Colonic mucosa (tissue), 4 donors: ENCODE results near the gene TBC1D3I. TPM values are rescaled to one million over a fixed set of nuclear protein-coding genes. Genes with fewer than 3 reads are reported as not detected.
"Not testable (repeated sequence)": the region's sequence is repeated elsewhere in the genome, so short reads cannot be mapped to it uniquely, and the experiment has no call there.

Experiments used
- DNase-seq: peaks from one replicate; pipeline ENCODE4 v3.0.0-alpha.2; 2020
- H3K27ac ChIP-seq: fragments of 200-600 bp; one replicate; pipeline ENCODE4 v1.8.0; 2021
- H3K27me3 ChIP-seq: fragments of 200-600 bp; one replicate; pipeline ENCODE4 v1.8.0; 2021
- H3K36me3 ChIP-seq: fragments of 200-600 bp; one replicate; pipeline ENCODE4 v1.8.0; 2021
- H3K4me1 ChIP-seq: fragments of 200-600 bp; one replicate; pipeline ENCODE4 v1.8.0; 2021; ENCODE audit warnings: mild to moderate bottlenecking
- H3K4me3 ChIP-seq: fragments of 200-600 bp; one replicate; pipeline ENCODE4 v1.8.0; 2021
- H3K9ac ChIP-seq, 2 donors: one replicate each; pipeline ENCODE4 v1.7.0; 2013; ENCODE audit warnings: control low read depth in 2 of 2, low read depth in 2 of 2, low read length in 2 of 2
- H3K9me3 ChIP-seq: fragments of 200-600 bp; one replicate; pipeline ENCODE4 v1.8.0; 2021
- intact Hi-C: fragments of 100-400 bp; cut with DNase I; formaldehyde crosslinking; loops from one replicate; pipeline ENCODE4 v1.14.1; 2022
- total RNA-seq, 2 donors: library from RNA; stranded (reverse); fragmentation: NEBNext Ultra II Directional in 1 of 2; extraction: Animal tissue kit (Norgen Biotek cat#: 25700) in 1 of 2; gene quantifications; one replicate each; pipeline ENCODE4 v1.2.1, GENCODE V29; 2021
- donor health status: healthy.
- donor health status: DM: no; HTN: no; CAD: no.
- donor health status: DM: no; HTN: no; CAD: no.

The TBC1D3I gene
- under 1 TPM; 0.37 to 0.88 TPM for total RNA-seq

- H3K4me3 ChIP-seq, H3K27ac ChIP-seq, intact Hi-C loops, H3K9ac ChIP-seq, H3K36me3 ChIP-seq, H3K27me3 ChIP-seq, DNase-seq, H3K4me1 ChIP-seq, H3K9me3 ChIP-seq: not testable (repeated sequence)
Measured at GRCh38 chr17:36264470-36264869, at the start of gene TBC1D3I. Gene TBC1D3I, minus strand, starts transcription at chr17:36264570. Its CDS starts 1,585 bp downstream, at chr17:36262985.

DNA sequence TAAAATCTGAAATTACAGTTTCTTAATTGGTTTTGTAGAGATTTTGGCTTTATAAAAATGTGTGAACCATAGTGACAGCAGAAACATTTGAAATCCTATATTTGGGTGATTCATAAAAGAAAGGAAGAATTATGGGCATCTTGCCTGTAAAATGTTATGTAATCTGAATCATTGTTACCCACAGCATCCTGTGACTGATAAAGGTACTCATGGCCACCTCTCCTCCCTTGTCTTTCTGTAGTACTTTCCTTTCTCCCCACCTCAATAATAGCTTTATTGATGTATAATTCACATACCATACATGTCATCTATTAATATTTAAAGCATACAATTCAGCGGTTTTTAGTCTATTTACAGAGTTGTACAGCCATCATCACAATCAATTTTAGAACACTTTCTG is 30.8 kb upstream of the TBC1D3I start:
- H3K36me3 ChIP-seq, H3K27me3 ChIP-seq, H3K27ac ChIP-seq, H3K4me3 ChIP-seq, H3K9me3 ChIP-seq, H3K9ac ChIP-seq, DNase-seq, H3K4me1 ChIP-seq, intact Hi-C loops: not testable (repeated sequence)

- H3K36me3 ChIP-seq, intact Hi-C loops: not testable (repeated sequence)
Measured at GRCh38 chr17:36289965-36290612, 25.7 kb upstream of the TBC1D3I start.

DNA sequence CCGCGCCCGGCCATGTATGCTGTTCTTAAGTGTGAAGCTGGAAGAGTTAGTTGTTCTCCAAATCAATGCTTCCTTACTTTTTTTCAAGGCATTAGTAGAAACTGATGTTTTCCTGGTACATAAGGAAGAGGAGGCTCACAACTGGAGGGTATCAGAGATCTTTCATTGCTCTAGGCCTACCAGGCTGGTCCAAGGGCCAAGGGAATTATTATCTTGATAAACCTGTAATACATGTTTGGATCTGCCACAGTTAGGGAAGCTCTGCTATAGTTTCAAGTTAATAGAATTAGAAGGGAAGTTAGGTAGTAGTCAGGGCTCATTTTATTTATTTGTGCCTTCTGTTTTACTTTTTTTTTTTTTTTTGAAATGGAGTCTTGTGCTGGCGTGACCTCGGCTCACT is 19.8 kb upstream of the TBC1D3I start:
- H3K36me3 ChIP-seq, H3K27ac ChIP-seq, H3K4me1 ChIP-seq, H3K9me3 ChIP-seq, H3K4me3 ChIP-seq, H3K27me3 ChIP-seq, DNase-seq, H3K9ac ChIP-seq, intact Hi-C loops: not testable (repeated sequence)

More at GRCh38 chr17:36289965-36290612, 25.7 kb upstream of the TBC1D3I start:
- not testable (repeated sequence) for H3K27me3 ChIP-seq, H3K4me3 ChIP-seq, H3K9me3 ChIP-seq, DNase-seq, H3K9ac ChIP-seq, H3K4me1 ChIP-seq, H3K27ac ChIP-seq

DNA sequence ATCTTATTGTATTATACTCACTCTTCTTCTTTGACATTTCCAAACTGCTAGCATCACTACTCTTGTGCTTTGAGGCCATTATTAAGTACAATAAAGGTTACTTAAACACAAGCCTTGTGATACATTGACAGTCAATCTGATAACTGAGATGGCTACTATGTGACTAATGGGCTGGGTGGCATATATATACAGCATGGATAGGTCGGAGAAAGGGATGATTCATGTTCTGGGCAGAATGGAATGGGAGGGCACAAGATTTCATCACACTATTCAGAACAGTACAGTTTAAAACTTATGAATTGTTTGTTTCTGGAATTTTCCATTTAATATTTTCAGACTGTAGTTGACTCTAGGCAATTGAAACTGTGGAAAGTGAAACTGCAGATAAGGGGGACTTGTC is 18.9 kb upstream of the TBC1D3I start:
- H3K4me3 ChIP-seq, H3K4me1 ChIP-seq, H3K36me3 ChIP-seq, H3K9me3 ChIP-seq, H3K9ac ChIP-seq, H3K27me3 ChIP-seq, intact Hi-C loops, DNase-seq, H3K27ac ChIP-seq: not testable (repeated sequence)

DNA sequence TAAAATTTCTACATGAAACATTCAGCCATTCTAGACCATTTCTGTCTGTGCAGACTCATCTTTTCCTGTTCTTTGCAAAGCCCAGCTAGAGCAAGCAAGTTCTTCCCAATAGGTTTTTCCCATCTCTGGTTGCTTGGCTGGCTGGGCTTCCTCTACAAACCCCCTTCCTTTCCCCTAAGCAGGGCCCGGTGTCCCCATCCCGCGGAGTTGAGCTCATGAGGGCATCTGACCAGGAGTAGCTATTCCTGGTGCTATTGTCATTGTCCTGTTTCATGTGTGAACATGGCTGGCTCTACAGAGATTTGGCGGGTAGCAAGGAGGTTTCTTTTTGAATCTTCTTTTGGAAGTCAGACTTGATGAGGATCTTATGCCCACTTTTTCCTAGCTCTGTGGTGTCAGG is 22.3 kb downstream of the TBC1D3I start:
- H3K9ac ChIP-seq, H3K4me3 ChIP-seq, H3K4me1 ChIP-seq, H3K27ac ChIP-seq, intact Hi-C loops, DNase-seq, H3K9me3 ChIP-seq, H3K27me3 ChIP-seq, H3K36me3 ChIP-seq: not testable (repeated sequence)

- H3K27ac ChIP-seq, H3K4me1 ChIP-seq, H3K9me3 ChIP-seq, H3K9ac ChIP-seq, DNase-seq, intact Hi-C loops, H3K27me3 ChIP-seq, H3K4me3 ChIP-seq, H3K36me3 ChIP-seq: not testable (repeated sequence)
Measured at GRCh38 chr17:36229644-36230043, 34.7 kb downstream of the TBC1D3I start.

GRCh38 chr17:36222967-36223366 is 41.4 kb downstream of the TBC1D3I start:
- H3K36me3 ChIP-seq, DNase-seq, intact Hi-C loops: not testable (repeated sequence)

GRCh38 chr17:36221581-36222100 is 42.7 kb downstream of the TBC1D3I start:
- H3K9ac ChIP-seq, intact Hi-C loops, H3K36me3 ChIP-seq, H3K4me1 ChIP-seq, H3K4me3 ChIP-seq, H3K9me3 ChIP-seq, DNase-seq, H3K27ac ChIP-seq, H3K27me3 ChIP-seq: not testable (repeated sequence)

More at GRCh38 chr17:36222967-36223366, 41.4 kb downstream of the TBC1D3I start:
- H3K4me1 ChIP-seq, H3K9ac ChIP-seq, H3K27me3 ChIP-seq, H3K9me3 ChIP-seq, H3K4me3 ChIP-seq, H3K27ac ChIP-seq: not testable (repeated sequence)

DNA sequence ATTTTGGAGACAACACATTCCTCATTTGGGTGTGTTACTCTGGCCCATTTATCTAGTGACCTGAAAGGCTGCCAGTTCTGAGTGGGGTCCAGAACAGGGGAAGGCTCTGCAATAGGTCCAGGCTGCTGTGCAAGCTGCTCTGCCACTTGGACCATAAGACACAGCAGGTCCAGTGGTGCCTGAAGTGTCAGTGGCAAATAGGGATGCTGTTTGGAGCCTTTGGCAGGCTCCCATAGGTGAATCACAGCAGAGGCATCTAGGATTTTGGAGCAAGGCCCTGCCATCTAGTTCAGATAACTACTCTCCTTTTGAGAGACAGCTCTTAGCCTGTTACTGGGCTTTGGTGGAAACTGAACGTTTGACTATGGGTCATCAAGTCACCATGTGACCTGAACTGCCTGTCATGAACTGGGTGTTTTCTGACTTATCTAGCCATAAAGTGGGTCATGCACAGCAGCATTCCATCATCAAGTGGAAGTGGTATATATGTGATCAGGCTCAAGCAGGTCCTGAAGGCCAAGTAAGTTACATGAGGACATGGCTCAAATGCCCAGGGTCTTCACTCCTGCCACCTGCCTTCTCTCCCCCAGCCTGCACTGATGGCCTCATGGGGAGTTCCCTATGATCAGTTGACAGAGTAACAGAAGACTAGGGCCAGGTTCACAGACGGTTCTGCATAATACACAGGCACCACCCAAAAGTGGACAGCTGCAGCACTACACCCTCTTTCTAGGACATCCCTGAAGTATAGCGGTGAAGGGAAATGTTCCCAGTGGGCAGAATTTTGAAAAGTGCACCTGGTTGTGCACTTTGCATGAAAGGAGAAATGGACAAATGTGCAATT is 43.4 kb downstream of the TBC1D3I start:
- H3K36me3 ChIP-seq, H3K27ac ChIP-seq, H3K9ac ChIP-seq, H3K9me3 ChIP-seq, H3K4me3 ChIP-seq, DNase-seq, H3K4me1 ChIP-seq, H3K27me3 ChIP-seq, intact Hi-C loops: not testable (repeated sequence)

DNA sequence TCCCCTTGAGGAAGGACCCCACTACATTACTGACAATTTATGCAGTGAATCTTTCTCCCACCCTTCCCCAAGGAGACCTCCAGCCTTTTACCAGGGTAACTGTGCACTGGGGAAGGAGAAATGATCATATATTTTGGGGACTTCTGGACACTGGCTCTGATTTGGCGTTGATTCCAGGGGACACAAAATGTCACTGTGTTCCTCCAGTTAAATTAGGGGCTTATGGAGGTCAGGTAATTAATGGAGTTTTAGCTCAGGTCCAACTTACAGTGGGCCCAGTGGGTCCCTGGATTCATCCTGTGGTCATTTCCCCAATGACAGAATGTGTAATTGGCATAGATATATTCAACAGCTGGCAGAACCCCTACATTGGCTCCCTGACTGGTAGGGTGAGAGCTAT is 44.8 kb downstream of the TBC1D3I start:
- H3K27ac ChIP-seq, H3K4me1 ChIP-seq, H3K9ac ChIP-seq, DNase-seq, H3K36me3 ChIP-seq, H3K9me3 ChIP-seq, H3K27me3 ChIP-seq, H3K4me3 ChIP-seq, intact Hi-C loops: not testable (repeated sequence)

DNA sequence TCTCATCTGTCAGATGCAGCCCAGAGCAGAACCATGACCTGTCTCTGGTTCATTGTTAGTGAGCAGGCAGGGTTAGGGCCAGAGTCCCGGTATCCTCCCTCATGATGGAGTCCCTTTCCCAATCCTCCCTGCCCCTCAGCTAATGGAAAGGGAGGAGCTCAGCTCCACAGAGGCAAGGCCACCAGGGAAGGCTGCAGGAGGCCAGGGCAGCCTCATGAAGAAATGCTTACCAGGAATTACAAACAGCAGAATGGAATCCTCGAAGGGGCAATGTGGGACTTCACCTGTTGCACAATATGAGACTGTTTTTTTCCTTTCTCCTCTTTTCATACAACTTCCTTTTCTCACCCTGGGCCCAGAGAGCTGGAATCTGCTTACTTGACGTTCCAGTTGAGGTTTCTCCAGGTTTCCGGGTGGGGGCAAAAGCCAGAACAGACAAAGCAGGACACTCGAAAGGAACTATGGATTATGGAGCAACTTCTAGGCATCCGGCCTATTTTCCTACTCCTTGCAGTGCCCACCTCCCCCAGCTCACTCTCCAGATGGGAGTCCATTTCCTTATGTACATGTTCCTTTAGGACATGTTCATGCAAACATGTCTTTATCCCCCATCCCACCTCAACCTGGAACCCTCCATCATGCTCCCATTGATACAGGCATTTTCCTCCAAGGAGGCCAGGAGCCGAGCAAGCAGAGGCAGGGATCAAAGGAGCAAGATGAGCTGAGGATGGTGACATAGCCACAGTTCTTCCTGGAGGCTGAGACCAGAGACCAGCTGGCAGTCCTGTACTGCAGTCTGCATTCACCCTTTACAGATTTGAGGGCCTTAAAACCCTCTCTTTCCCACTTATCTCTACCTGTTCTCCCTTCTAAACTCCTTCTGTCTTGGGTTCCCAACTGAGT is 48.7 kb downstream of the TBC1D3I start:
- H3K27me3 ChIP-seq, DNase-seq, H3K9me3 ChIP-seq, H3K36me3 ChIP-seq, H3K4me3 ChIP-seq, intact Hi-C loops, H3K27ac ChIP-seq, H3K4me1 ChIP-seq, H3K9ac ChIP-seq: not testable (repeated sequence)
